ENCODE results near the gene ETDB.
"Not testable (repeated sequence)": the region's sequence is repeated elsewhere in the genome, so short reads cannot be mapped to it uniquely, and the experiment has no call there.

Gene ETDB

DNA sequence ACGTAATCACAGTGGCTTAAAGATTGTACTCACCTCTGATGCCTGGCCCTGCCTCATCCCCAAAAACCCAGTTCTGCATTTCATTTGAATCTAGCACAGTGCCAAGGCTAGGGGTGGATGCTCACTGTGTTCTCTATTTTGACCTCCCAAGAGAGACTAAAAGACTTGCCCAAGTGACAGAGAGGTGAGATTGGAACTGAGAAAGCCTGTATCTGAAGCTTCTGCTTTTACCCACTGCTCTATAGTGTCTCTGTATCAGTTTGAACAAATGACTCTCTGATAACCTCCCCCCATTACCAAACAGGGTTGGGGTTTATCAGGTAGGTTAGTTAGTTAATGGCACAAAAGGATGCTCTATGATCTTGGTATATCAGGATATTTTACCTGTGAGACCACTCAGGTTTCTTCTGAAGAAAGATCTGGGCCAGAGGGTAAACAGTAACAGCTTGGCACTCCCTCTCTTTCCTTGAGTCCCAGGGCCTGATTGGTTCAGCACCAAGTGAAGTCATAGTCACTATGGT is at the start of gene ETDB:
ETDB (minus strand) TSS at position 471 of the 521 bp plus-strand sequence. CDS start 1,265 bp downstream, outside the sequence.
- not testable (repeated sequence) for H3K4me3 Mint-ChIP-seq; H3K36me3 Mint-ChIP-seq (ENCODE audit: low read depth); H3K4me1 Mint-ChIP-seq (ENCODE audit: low read depth)

DNA sequence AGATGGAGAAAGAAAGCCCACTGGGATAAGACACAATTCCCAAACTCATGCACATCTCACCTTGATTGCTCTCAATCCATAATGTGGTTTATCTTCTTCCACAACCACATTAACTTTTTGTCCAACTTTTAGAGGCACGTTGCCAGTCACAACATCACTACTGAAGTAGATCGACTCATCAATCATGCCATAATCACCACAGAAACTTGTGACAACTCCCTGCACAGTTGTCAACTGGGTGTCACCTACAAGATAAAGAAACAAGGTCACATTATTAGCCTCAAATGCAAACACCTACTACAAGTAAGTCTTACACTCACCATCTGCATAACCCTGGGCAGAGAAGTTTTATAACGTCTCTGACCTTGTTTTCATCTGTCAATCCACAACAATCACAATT is 49.2 kb upstream of the ETDB start:
- not testable (repeated sequence) for H3K27ac Mint-ChIP-seq; H3K27me3 Mint-ChIP-seq (ENCODE audit: low read depth); H3K4me3 Mint-ChIP-seq; H3K4me1 Mint-ChIP-seq (ENCODE audit: low read depth); H3K9me3 Mint-ChIP-seq; H3K36me3 Mint-ChIP-seq (ENCODE audit: low read depth)

More for the DNA sequence above, at the start of gene ETDB:
- not testable (repeated sequence) for H3K27me3 Mint-ChIP-seq (ENCODE audit: low read depth); H3K9me3 Mint-ChIP-seq; H3K27ac Mint-ChIP-seq

GRCh38 chrX:135168486-135168885 is 48.2 kb upstream of the ETDB start:
- H3K4me1 Mint-ChIP-seq (ENCODE audit: low read depth): peaks cover 1% of the 10 kb centered on the region
- H3K27ac Mint-ChIP-seq: no peak overlapping the region
- no peak overlapping the region for H3K4me3 Mint-ChIP-seq
- H3K9me3 Mint-ChIP-seq: no peaks in the 10 kb centered on the region
- peaks cover 5% of the 10 kb centered on the region for H3K27me3 Mint-ChIP-seq (ENCODE audit: low read depth)
- H3K36me3 Mint-ChIP-seq (ENCODE audit: low read depth): no peaks in the 10 kb centered on the region

DNA sequence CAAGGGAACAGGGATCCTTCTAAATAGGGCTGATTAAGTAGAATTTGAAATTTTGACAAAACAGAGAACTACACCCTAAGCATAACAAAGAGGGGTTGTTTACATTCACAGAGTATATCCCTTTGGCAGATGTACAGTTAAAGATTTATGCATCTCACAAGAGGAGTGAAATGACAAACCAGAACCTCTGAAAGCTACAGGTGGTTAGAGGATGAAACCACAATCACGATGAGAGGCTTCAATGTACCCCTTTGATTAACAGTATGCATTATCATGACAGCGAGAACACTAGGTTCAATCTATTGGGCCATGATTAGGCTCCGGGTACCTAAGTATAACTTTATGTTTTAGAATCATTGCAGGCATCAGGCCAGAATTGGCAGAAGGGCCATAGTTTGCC is 34.4 kb upstream of the ETDB start:
- H3K27ac Mint-ChIP-seq; H3K27me3 Mint-ChIP-seq (ENCODE audit: low read depth); H3K4me1 Mint-ChIP-seq (ENCODE audit: low read depth); H3K36me3 Mint-ChIP-seq (ENCODE audit: low read depth); H3K9me3 Mint-ChIP-seq; H3K4me3 Mint-ChIP-seq: not testable (repeated sequence)

DNA sequence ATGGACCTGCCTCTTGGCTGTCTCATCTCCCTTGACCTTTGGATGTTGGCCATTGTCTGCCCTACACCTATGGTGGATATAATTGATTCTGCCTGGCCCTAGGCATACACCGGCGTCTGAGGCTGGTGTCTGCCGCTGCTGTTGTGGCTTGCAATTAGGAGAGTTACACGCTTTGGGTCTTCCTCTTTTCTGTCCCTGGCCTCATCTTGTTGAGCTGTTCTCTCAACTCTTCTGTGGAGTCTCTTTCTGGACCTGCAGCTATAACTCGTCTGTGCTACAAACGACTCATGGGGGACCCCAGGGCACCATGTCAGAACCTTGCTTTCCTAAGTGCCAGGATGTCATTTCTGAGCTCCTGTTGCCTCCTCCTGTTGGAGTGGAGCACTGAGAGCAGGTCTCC is 5.8 kb upstream of the ETDB start:
- H3K27ac Mint-ChIP-seq; H3K9me3 Mint-ChIP-seq; H3K4me3 Mint-ChIP-seq; H3K27me3 Mint-ChIP-seq (ENCODE audit: low read depth); H3K4me1 Mint-ChIP-seq (ENCODE audit: low read depth); H3K36me3 Mint-ChIP-seq (ENCODE audit: low read depth): not testable (repeated sequence)

DNA sequence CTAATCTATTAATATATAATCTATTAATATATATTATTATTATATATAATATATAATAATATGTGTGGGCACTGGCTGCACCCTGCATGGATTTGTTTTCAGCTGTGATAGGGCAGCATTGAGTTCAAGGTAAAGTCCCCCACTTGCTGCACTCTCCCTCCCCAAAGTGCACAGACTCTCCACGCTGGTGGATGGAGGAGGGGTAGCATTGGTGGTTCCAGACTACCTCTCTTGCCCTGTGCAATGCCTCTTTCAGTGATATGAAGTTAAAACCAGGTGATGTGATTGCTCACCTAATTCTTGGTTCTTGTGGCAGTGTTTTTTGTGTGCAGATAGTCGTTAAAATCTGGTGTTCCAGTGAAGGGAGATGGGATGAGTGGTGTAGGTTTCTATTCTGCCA is 4.3 kb downstream of the ETDB start:
- H3K27me3 Mint-ChIP-seq (ENCODE audit: low read depth): not testable (repeated sequence)

DNA sequence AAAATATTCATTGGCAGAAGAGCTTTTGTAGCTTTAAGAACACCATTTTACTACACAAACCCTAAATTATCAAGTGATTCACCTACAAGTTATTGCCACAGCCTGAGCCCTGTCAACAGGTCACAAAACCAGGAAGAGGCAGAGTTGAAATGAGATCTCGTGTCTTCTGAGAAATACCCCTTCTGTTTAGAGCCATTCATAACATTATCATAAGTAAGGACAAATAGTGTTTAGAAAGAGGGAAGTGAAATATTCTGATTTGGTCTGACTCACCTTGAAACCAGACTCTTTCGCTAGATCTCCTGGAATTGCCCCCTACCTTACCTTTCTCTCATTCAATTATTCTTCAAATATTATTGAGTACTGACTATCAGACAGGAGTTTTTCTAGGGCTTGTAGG is 5.9 kb downstream of the ETDB start:
- no peaks in the 10 kb centered on the region for H3K9me3 Mint-ChIP-seq
- no peaks in the 10 kb centered on the region for H3K36me3 Mint-ChIP-seq (ENCODE audit: low read depth)
- peaks cover 12% of the 10 kb centered on the region for H3K27me3 Mint-ChIP-seq (ENCODE audit: low read depth)
- no peak overlapping the region for H3K27ac Mint-ChIP-seq
- peaks cover 6% of the 10 kb centered on the region for H3K4me1 Mint-ChIP-seq (ENCODE audit: low read depth)
- H3K4me3 Mint-ChIP-seq: no peak overlapping the region

More for the DNA sequence above, 4.3 kb downstream of the ETDB start:
- not testable (repeated sequence) for H3K9me3 Mint-ChIP-seq; H3K4me1 Mint-ChIP-seq (ENCODE audit: low read depth); H3K27ac Mint-ChIP-seq; H3K36me3 Mint-ChIP-seq (ENCODE audit: low read depth); H3K4me3 Mint-ChIP-seq

DNA sequence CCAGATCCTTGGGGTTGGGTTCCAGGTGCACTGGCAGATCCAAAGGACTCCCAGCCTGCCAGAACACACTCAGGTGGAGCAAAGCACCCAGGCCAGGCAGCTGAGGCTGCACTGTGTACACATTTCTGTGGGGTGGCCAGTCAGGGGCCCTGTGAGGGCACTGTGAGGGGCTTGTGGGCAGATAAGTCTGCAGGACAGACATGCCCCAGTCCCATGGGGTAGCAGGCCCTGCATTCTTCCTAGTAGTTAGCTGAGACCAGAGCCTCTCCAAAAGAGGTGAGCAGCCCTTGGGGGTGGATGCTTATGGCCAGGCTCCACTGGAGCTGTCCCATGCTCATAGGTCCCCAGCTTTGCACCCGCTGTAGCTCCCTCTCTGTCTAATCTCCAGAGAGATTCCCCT is 7.6 kb downstream of the ETDB start:
- Mint-ChIP-seq H3K9me3 (no peaks in the 10 kb centered on the region), H3K27ac (no peak overlapping the region), H3K36me3 (ENCODE audit: low read depth) (no peaks in the 10 kb centered on the region), H3K27me3 (ENCODE audit: low read depth) (peaks cover 26% of the 10 kb centered on the region), H3K4me1 (ENCODE audit: low read depth) (peaks cover 6% of the 10 kb centered on the region), H3K4me3 (no peak overlapping the region)

DNA sequence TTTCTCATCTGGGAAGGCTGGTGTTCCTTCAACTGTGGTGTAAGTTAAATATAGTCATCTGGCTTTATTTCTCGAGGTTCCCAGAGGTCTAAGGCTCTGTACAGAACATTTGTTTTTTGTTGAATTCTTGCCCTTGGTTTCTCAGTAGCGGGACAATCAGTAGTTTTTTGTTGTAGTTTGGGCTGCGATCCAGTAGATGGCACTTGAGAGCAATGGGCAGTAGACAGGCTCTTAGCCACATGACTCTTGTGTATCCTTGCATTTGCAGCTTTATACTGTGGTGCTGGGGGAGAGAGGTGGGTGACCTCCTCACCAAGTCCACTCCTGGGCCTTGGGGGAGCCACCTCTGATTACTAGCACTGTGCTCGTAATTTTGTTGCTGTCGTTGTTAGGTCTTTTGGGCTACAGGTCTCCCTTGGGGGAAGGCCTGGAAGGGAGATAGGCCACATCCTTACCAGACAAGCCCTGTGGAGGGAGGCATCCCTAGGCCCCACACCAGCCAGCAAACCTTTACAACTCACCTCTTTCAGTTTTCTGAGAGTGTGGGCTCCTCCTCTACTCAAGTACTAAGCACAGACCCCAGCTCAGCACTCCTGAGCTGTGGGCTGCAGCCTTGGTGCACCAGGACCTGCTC is 8.1 kb downstream of the ETDB start:
- no peaks in the 10 kb centered on the region for H3K9me3 Mint-ChIP-seq
- H3K36me3 Mint-ChIP-seq (ENCODE audit: low read depth): no peaks in the 10 kb centered on the region
- peaks cover 28% of the 10 kb centered on the region for H3K27me3 Mint-ChIP-seq (ENCODE audit: low read depth)
- H3K27ac Mint-ChIP-seq: no peak overlapping the region
- peaks cover 6% of the 10 kb centered on the region for H3K4me1 Mint-ChIP-seq (ENCODE audit: low read depth)
- H3K4me3 Mint-ChIP-seq: no peak overlapping the region

GRCh38 chrX:135109554-135109953 is 10.8 kb downstream of the ETDB start:
- Mint-ChIP-seq H3K27me3 (ENCODE audit: low read depth) (peaks cover 33% of the 10 kb centered on the region), H3K4me1 (ENCODE audit: low read depth) (peaks cover 5% of the 10 kb centered on the region), H3K27ac (no peak overlapping the region), H3K4me3 (no peak overlapping the region), H3K9me3 (no peaks in the 10 kb centered on the region), H3K36me3 (ENCODE audit: low read depth) (no peaks in the 10 kb centered on the region)

DNA sequence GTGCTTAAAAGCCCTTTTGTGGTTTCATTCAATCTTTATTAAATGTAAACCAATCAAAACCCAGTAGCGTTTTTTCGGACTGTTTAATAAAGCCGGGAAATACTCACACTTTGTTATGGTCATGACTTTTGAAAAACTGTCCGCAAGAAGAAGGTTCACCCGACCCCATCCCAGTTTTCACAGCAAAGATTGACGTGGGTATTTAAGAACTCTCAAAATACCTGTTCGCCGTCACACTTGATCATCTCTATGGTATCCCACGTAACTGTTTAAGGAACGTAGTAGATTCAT is 20.9 kb downstream of the ETDB start:
- Mint-ChIP-seq H3K27me3 (ENCODE audit: low read depth) (peaks cover 48% of the 10 kb centered on the region), H3K36me3 (ENCODE audit: low read depth) (no peaks in the 10 kb centered on the region), H3K9me3 (no peaks in the 10 kb centered on the region), H3K4me3 (peak overlapping the region; percentile 75), H3K27ac (no peak overlapping the region), H3K4me1 (ENCODE audit: low read depth) (peaks cover 4% of the 10 kb centered on the region)

DNA sequence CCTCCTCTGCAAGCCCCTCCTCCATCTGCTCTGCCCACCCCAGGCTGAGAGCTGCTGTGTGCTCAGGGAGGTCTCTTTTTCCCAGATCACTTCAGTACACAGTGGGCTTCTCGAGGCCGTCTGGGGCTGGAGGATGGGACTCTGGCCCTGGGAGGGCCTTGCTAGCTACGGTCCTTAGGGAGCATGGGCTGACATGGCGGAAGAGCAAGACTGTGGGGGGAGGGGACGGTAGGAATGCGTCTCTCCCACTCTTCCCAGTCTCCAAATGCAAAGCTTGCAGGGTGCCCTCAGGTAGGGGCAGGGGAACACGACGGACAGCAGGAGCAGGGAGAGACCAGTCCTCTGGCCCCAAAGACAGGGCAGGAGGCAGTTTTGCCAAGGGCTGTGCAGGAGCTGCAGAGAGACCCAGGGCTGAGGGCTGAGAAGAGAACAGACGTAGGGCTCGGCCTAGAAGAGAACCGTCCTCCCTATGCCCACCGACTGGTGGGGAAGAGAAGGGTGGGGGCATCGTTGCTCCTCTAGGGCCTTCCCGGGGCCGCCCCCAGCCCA is 23.1 kb downstream of the ETDB start:
- not testable (repeated sequence) for H3K27ac Mint-ChIP-seq; H3K9me3 Mint-ChIP-seq; H3K4me1 Mint-ChIP-seq (ENCODE audit: low read depth); H3K36me3 Mint-ChIP-seq (ENCODE audit: low read depth)
- peak overlapping the region; percentile 44 for H3K4me3 Mint-ChIP-seq
- H3K27me3 Mint-ChIP-seq (ENCODE audit: low read depth): peaks cover 30% of the 10 kb centered on the region

DNA sequence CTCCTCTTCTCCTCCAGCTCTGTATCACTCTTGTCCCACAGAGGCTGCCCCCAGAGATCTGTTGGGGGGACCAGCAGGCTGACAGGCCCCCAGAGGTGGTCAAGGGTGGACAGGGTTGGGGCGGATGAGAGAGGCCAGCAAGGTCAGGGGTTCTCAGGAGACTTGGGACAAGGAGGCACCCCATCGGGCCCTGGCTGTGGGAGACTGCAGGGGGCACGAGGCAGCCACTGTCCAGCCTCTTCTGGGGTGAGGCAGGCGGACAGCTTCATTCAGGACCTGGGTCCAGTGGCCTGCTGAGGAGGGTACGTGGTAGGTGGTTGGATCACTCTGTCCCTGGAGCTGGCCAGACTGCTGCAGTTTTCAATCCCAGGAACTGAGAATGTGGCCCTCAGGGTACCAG is 24.6 kb downstream of the ETDB start:
- Mint-ChIP-seq H3K9me3 (no peaks in the 10 kb centered on the region), H3K4me1 (ENCODE audit: low read depth) (peaks cover 4% of the 10 kb centered on the region), H3K4me3 (no peak overlapping the region), H3K27ac (no peak overlapping the region), H3K27me3 (ENCODE audit: low read depth) (peaks cover 29% of the 10 kb centered on the region), H3K36me3 (ENCODE audit: low read depth) (no peaks in the 10 kb centered on the region)

DNA sequence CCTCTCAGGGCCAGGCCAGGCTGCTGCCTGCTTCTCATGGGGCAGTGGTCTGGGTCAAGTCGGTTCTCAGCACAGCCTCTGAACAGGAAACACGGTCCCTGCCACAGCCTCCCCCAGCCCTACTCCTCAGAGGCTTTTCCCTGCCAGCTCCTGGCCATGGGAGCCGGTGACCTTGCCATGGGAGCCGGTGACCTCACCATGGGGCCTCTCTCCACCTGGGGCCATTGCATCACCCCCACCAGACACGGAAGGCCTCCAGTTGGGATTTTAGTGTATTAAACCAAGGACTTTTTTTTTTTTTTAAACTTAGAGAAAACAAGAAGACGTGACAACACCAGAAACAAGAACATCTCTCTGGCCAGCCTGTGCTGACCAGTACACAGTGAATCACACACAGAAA is 25.6 kb downstream of the ETDB start:
- H3K27ac Mint-ChIP-seq: no peak overlapping the region
- H3K9me3 Mint-ChIP-seq: no peaks in the 10 kb centered on the region
- no peak overlapping the region for H3K4me3 Mint-ChIP-seq
- H3K27me3 Mint-ChIP-seq (ENCODE audit: low read depth): peaks cover 20% of the 10 kb centered on the region
- H3K4me1 Mint-ChIP-seq (ENCODE audit: low read depth): peaks cover 4% of the 10 kb centered on the region
- no peaks in the 10 kb centered on the region for H3K36me3 Mint-ChIP-seq (ENCODE audit: low read depth)

DNA sequence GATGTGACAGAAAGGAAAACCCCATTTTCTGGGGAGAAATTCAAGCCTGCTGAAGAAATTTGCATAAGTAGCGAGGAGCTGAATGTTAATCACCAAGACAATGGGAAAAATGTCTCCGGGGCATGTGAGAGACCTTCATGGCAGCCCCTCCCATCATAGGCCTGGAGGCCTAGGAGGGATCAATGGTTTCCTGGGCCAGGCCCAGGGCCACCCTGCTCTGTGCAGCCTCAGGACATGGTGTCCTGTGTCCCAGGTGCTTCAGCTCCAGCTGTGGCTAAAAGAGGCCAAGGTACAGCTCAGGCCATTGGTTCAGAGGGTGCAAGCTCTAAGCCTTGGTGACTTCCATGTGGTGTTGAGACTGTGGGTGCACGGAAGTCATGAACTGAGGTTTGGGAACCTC is 31.2 kb downstream of the ETDB start:
- H3K4me1 Mint-ChIP-seq (ENCODE audit: low read depth): peaks cover 5% of the 10 kb centered on the region
- H3K27ac Mint-ChIP-seq: no peak overlapping the region
- H3K36me3 Mint-ChIP-seq (ENCODE audit: low read depth): no peaks in the 10 kb centered on the region
- H3K4me3 Mint-ChIP-seq: no peak overlapping the region
- H3K9me3 Mint-ChIP-seq: no peaks in the 10 kb centered on the region
- peaks cover 5% of the 10 kb centered on the region for H3K27me3 Mint-ChIP-seq (ENCODE audit: low read depth)

DNA sequence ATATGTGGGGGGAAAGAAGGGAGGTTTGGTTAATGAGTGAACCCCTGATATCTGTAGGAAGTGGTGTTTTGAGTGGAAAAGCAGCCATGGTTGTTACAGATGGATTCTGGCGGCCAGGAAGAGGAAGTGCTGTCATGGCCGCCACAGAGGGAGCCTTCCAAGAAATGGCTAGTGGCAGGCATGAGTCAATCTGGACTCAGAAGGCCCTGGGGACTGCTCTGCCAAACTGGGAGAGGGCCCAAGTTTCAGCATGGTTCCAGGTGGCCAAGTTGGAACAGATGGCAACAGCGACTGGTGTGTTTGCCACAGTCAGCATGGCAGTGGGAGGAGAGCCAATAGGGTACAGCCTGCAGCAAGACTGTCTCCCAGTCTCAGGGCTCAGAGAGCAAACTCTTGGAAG is 32.5 kb downstream of the ETDB start:
- H3K4me3 Mint-ChIP-seq: no peak overlapping the region
- no peak overlapping the region for H3K27ac Mint-ChIP-seq
- peaks cover 5% of the 10 kb centered on the region for H3K27me3 Mint-ChIP-seq (ENCODE audit: low read depth)
- peaks cover 5% of the 10 kb centered on the region for H3K4me1 Mint-ChIP-seq (ENCODE audit: low read depth)
- no peaks in the 10 kb centered on the region for H3K36me3 Mint-ChIP-seq (ENCODE audit: low read depth)
- H3K9me3 Mint-ChIP-seq: no peaks in the 10 kb centered on the region

Data from T-helper 1 cell treated with Interleukin-12 subunit alpha and Interleukin-12 subunit beta and Interleukin-4 antibody, amounts not matched to agents 30 μg/mL and 1 μg/mL, for 36 hours (primary cell).